ENCODE measurements around the gene MRPL10. TPM values are rescaled to one million over a fixed set of nuclear protein-coding genes. Genes with fewer than 3 reads are reported as not detected.

MRPL10 gene
- total RNA-seq, 1 experiment from 2014 or later = 63.8 TPM

- no peak for TF ChIP-seq EZH2 (IDR thresholded peaks at IDR 0.05; ENCODE audit: low read depth)
- TSS peak; percentile 61 for BruUV-seq (replicated peaks)
- H3K79me2 ChIP-seq (ENCODE audit: low read depth) = peaks cover 24% of the 10 kb centered on the region
- H3K27ac ChIP-seq = peak overlapping the region; percentile 79
- peak overlapping the region; percentile 91 for H3K4me2 ChIP-seq
- peaks cover 30% of the 10 kb centered on the region for H3K4me1 ChIP-seq (replicated peaks; ENCODE audit: insufficient read depth)
- no peaks in the 10 kb centered on the region for H3K9me3 ChIP-seq (ENCODE audit: insufficient read depth, low read depth)
- no peaks in the 10 kb centered on the region for H3K27me3 ChIP-seq (ENCODE audit: insufficient read depth, low read depth)
- peak overlapping the region; percentile 66; the same call in 1 of the 2 replicates for H2AFZ ChIP-seq
- H3K4me3 ChIP-seq = peak overlapping the region; percentile 90
- POLR2A ChIA-PET (ENCODE audit: unreplicated experiment) = interaction anchor here (1.0 kb wide), 1 partner anchor 10 kb away, joined by 3 read pairs; the partner anchor contains the start of genes LRRC46 and MRPL10
- no peaks in the 10 kb centered on the region for H3K9me2 ChIP-seq (ENCODE audit: insufficient read depth)
- CTCF ChIA-PET = interaction anchor here (0.5 to 0.6 kb wide), 2 partner anchors 10 to 206 kb away, joined by 3 to 5 read pairs; partner anchors contain the start of genes LRRC46 and MRPL10
- DNase-seq = no peak
- H4K20me1 ChIP-seq (ENCODE audit: insufficient read depth) = no peaks in the 10 kb centered on the region
- H3F3A ChIP-seq (ENCODE audit: insufficient read depth, low read depth) = peaks cover 38% of the 10 kb centered on the region
- peaks cover 30% of the 10 kb centered on the region for H3K36me3 ChIP-seq (ENCODE audit: low read depth)
- intact Hi-C loops (cut with micrococcal nuclease; ENCODE audit: unreplicated experiment) = loop anchor here (2.0 kb wide), 1 partner anchor 24 kb away; no protein-coding TSS in a partner anchor
These were observed 10.3 kb downstream of the MRPL10 start for GRCh38 chr17:47821031-47821423.

DNA sequence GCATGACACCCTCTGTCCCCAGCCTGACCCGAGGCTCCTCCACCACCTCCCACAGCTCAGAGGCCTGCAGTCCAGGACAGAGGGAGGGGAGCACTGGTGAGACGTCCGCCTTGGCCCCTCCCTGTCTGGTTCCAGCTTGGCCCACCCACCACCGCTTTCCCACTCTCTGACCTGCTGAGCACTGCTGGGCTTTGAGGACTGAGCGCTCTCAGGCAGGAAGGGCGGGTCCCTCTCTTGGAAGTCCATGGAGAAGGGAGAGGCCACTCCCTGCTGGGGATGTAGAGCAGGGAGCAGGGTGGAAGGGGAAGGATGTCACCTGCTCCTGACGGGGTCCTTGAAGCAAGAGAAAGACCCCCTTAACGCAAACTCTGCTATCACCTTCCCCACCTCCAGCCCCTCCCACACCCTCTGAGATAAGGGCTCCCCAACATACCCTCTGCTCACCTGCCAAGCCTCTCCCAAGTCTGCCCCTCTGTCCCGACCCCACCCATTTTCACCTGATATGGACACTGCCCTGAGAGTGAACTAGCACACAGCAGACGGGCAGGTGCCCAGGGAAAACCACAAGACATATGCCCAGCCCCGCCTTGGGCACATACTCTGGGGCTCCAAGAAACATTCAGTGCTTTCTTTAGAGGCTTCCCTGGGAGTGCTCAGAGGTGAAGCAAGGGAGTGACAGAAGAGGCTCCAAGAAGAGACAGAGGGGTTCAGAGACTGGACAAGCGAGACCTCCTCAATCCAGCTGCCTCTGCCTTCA lies 11.1 kb downstream of the MRPL10 start:
- peaks cover 30% of the 10 kb centered on the region for H3K4me1 ChIP-seq (replicated peaks; ENCODE audit: insufficient read depth)
- H3F3A ChIP-seq (ENCODE audit: insufficient read depth, low read depth) = peaks cover 38% of the 10 kb centered on the region
- peaks cover 24% of the 10 kb centered on the region for H3K79me2 ChIP-seq (ENCODE audit: low read depth)
- no peak overlapping the region for H2AFZ ChIP-seq
- ChIA-PET CTCF (no interaction called here), POLR2A (ENCODE audit: unreplicated experiment) (interaction anchor here (0.6 to 1.1 kb wide), 5 partner anchors 9 to 614 kb away, joined by 3 to 15 read pairs (median 3); partner anchors contain the start of genes LRRC46 and MRPL10)
- H3K4me3 ChIP-seq = peak overlapping the region; percentile 90
- H3K9me2 ChIP-seq (ENCODE audit: insufficient read depth) = no peaks in the 10 kb centered on the region
- DNase-seq = peak; percentile 87 to 88
- no peaks in the 10 kb centered on the region for H4K20me1 ChIP-seq (ENCODE audit: insufficient read depth)
- no peaks in the 10 kb centered on the region for H3K27me3 ChIP-seq (ENCODE audit: insufficient read depth, low read depth)
- TF ChIP-seq, protein P1, sequence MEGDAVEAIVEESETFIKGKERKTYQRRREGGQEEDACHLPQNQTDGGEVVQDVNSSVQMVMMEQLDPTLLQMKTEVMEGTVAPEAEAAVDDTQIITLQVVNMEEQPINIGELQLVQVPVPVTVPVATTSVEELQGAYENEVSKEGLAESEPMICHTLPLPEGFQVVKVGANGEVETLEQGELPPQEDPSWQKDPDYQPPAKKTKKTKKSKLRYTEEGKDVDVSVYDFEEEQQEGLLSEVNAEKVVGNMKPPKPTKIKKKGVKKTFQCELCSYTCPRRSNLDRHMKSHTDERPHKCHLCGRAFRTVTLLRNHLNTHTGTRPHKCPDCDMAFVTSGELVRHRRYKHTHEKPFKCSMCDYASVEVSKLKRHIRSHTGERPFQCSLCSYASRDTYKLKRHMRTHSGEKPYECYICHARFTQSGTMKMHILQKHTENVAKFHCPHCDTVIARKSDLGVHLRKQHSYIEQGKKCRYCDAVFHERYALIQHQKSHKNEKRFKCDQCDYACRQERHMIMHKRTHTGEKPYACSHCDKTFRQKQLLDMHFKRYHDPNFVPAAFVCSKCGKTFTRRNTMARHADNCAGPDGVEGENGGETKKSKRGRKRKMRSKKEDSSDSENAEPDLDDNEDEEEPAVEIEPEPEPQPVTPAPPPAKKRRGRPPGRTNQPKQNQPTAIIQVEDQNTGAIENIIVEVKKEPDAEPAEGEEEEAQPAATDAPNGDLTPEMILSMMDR (conservative IDR thresholded peaks at IDR 0.05) = no peak
- no peak for TF ChIP-seq EZH2 (IDR thresholded peaks at IDR 0.05; ENCODE audit: low read depth)
- peak overlapping the region; percentile 79 for H3K27ac ChIP-seq
- H3K9me3 ChIP-seq (ENCODE audit: insufficient read depth, low read depth) = no peaks in the 10 kb centered on the region
- H3K4me2 ChIP-seq = peak overlapping the region; percentile 91
- H3K36me3 ChIP-seq (ENCODE audit: low read depth) = peaks cover 29% of the 10 kb centered on the region
- intact Hi-C loops (cut with micrococcal nuclease; ENCODE audit: unreplicated experiment) = loop anchor here (1.0 to 2.0 kb wide), 2 partner anchors 10 to 25 kb away; no protein-coding TSS in a partner anchor
- BruUV-seq (replicated peaks) = no TSS peak

- Histone ChIP-seq H4K20me1 (ENCODE audit: insufficient read depth) (no peaks in the 10 kb centered on the region), H2AFZ (no peak overlapping the region), H3K36me3 (ENCODE audit: low read depth) (peaks cover 27% of the 10 kb centered on the region), H3K9me3 (ENCODE audit: insufficient read depth, low read depth) (no peaks in the 10 kb centered on the region), H3K27ac (peak overlapping the region; percentile 79), H3K4me2 (peak overlapping the region; percentile 91), H3K27me3 (ENCODE audit: insufficient read depth, low read depth) (no peaks in the 10 kb centered on the region), H3K9me2 (ENCODE audit: insufficient read depth) (no peaks in the 10 kb centered on the region), H3K4me1 (replicated peaks; ENCODE audit: insufficient read depth) (peaks cover 30% of the 10 kb centered on the region), H3K4me3 (no peak overlapping the region), H3K79me2 (ENCODE audit: low read depth) (peaks cover 24% of the 10 kb centered on the region), H3F3A (ENCODE audit: insufficient read depth, low read depth) (peaks cover 38% of the 10 kb centered on the region)
- BruUV-seq (replicated peaks) = TSS peak; percentile 4
- intact Hi-C loops (cut with micrococcal nuclease; ENCODE audit: unreplicated experiment) = no loop called here
- DNase-seq = no peak
- no peak for TF ChIP-seq EZH2 (IDR thresholded peaks at IDR 0.05; ENCODE audit: low read depth)
- TF ChIP-seq, protein P1 (conservative IDR thresholded peaks at IDR 0.05) = no peak
- POLR2A ChIA-PET (ENCODE audit: unreplicated experiment) = interaction anchor here (0.6 to 1.1 kb wide), 3 partner anchors 12 to 614 kb away, joined by 3 read pairs; partner anchors contain the start of genes LRRC46 and MRPL10
- CTCF ChIA-PET = no interaction called here
These were observed 11.9 kb downstream of the MRPL10 start for GRCh38 chr17:47819475-47819874.

All from PC-9 (cell line).